Activated T-helper 17 cell treated with anti-CD3 and anti-CD28 coated beads, Interleukin-2, amount 50 U/mL, for 72 hours (primary cell): Measurements from ENCODE around the gene BCO2. TPM values are rescaled to one million over a fixed set of nuclear protein-coding genes. Genes with fewer than 3 reads are reported as not detected.
A peak's percentile ranks its signal among the peaks of the same experiment; 100 is the strongest.

Source experiments
- ATAC-seq: fragments of 150-1000 bp; cut with Tn5 transposase; replicated peaks from 2 replicates; pipeline ENCODE4 v1.10.0; 2021; ENCODE audit warnings: mild to moderate bottlenecking, moderate library complexity
- H3K27ac Mint-ChIP-seq: one replicate; pipeline ENCODE4 v1.8.0; 2022; ENCODE audit warnings: mixed read lengths
- H3K27me3 Mint-ChIP-seq: one replicate; pipeline ENCODE4 v1.8.0; 2022; ENCODE audit warnings: mixed read lengths
- H3K36me3 Mint-ChIP-seq: one replicate; pipeline ENCODE4 v1.8.0; 2022; ENCODE audit warnings: low read depth, mild to moderate bottlenecking, mixed read lengths
- H3K4me1 Mint-ChIP-seq: one replicate; pipeline ENCODE4 v1.8.0; 2022; ENCODE audit warnings: mixed read lengths
- H3K4me3 Mint-ChIP-seq: one replicate; pipeline ENCODE4 v1.8.0; 2022; ENCODE audit warnings: mild to moderate bottlenecking, mixed read lengths
- H3K9me3 Mint-ChIP-seq: one replicate; pipeline ENCODE4 v1.8.0; 2022; ENCODE audit warnings: mixed read lengths
- total RNA-seq, 2 donors: library from RNA; stranded (reverse); gene quantifications; one replicate each; pipeline ENCODE4 v1.2.3, GENCODE V29; 2022

Gene BCO2, protein sequence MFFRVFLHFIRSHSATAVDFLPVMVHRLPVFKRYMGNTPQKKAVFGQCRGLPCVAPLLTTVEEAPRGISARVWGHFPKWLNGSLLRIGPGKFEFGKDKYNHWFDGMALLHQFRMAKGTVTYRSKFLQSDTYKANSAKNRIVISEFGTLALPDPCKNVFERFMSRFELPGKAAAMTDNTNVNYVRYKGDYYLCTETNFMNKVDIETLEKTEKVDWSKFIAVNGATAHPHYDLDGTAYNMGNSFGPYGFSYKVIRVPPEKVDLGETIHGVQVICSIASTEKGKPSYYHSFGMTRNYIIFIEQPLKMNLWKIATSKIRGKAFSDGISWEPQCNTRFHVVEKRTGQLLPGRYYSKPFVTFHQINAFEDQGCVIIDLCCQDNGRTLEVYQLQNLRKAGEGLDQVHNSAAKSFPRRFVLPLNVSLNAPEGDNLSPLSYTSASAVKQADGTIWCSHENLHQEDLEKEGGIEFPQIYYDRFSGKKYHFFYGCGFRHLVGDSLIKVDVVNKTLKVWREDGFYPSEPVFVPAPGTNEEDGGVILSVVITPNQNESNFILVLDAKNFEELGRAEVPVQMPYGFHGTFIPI
- 1 to 10 TPM; 2.4 to 5.0 TPM for total RNA-seq

DNA sequence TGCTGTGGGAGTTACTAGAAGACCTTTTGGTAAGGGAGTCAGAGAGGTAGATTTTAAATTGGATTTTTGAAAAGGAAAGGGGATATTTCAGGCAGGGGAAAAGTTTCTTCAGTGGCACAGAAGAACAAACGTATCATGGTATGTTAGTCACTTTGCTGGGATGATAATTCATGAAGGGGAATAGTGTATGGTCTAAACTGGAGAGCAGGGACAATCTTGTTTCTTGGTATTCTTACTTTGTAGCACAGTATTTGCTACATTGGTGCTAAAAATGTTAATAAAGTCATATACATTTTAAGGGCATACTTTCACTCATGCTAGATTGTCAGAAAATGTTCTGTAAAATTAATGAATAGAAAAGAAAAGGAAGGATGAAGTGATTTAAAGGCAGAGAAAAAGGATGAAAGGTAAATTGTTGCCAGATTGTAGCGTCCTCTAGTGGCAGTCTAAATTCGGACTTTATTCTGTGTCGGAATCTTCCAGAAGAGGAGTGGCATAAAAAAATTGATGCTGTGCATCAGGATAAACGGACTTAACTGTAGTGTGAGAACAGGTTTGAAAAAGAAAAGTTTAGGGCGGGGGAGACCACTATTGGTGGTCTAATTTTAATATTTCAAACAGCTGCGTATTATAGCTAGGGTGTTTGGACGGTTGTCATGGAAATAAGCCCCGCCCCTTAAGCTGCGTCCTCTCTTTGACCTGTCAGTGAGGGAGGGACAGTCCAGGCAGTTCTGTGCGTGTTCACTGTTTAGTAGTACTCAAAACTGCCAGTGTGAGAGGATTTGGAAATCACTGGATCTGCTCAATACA, at the start of gene BCO2:
TSS of gene BCO2 (plus strand) at position 724 of the 810 bp plus-strand sequence. CDS start 90 bp downstream, outside the sequence.
- H3K4me1 Mint-ChIP-seq = peaks cover 7% of the 10 kb centered on the region
- H3K27me3 Mint-ChIP-seq = peaks cover 19% of the 10 kb centered on the region
- H3K9me3 Mint-ChIP-seq = no peaks in the 10 kb centered on the region
- H3K36me3 Mint-ChIP-seq = no peaks in the 10 kb centered on the region
- peak within 1 kb of the TSS; percentile 51 for H3K27ac Mint-ChIP-seq
- peak; percentile 93 for ATAC-seq
- H3K4me3 Mint-ChIP-seq = peak within 1 kb of the TSS; percentile 45

DNA sequence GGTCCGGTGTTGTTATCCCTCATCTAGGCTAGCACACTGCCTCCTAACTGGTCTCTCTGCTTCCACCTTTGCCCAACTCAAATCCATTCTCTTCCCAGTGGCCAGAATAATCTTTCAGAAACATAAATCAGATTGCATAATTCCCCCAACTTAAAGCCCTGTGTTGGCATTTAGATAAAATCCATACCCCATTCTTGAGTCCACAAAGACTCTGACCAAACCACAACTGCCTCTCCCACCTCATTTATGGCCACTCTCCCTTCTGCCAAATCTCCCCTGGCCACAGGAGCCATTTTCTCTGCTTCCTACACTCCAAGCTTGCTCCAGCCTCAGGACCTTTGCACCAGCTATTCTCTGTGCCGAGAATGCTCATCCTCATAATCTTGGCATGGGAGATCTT, 48.3 kb upstream of the BCO2 start:
- Mint-ChIP-seq H3K36me3 (no peaks in the 10 kb centered on the region), H3K4me1 (no peaks in the 10 kb centered on the region), H3K4me3 (no peak overlapping the region), H3K27ac (peak overlapping the region; percentile 0), H3K9me3 (no peaks in the 10 kb centered on the region), H3K27me3 (no peaks in the 10 kb centered on the region)
- no peak for ATAC-seq

DNA sequence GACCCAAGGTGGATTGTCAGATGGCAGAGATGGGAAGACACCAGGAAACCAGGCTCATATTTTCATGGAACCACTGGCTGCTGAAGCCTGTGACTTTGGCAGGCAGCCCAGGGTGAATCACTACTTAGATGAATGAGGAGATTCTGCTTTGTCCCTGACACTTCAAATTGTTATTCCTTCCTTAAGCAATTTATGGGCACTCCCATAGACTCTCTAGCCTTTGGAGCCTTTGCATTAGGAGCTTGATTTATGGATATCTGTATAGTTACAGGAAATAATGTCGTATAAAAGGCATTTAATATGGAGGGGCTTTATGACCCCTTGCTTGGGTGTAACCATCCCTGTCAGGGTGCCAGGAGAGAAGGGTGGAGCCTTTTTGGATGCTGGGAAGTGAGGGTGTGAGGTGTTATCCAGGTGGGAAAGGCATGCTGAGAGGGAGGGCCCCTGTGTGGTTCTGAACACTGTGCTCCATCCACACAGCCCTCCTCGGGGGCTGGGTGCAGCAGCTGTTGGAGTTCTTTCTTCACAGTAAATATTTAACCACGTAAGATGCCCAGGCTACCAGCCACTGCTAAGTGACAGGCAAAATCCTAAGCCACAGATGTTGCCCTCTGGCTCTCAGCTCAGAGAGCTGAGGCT, 46.7 kb upstream of the BCO2 start:
- H3K27ac Mint-ChIP-seq = no peak overlapping the region
- no peaks in the 10 kb centered on the region for H3K27me3 Mint-ChIP-seq
- H3K4me3 Mint-ChIP-seq = no peak overlapping the region
- no peaks in the 10 kb centered on the region for H3K36me3 Mint-ChIP-seq
- ATAC-seq = no peak
- H3K9me3 Mint-ChIP-seq = no peaks in the 10 kb centered on the region
- no peaks in the 10 kb centered on the region for H3K4me1 Mint-ChIP-seq

DNA sequence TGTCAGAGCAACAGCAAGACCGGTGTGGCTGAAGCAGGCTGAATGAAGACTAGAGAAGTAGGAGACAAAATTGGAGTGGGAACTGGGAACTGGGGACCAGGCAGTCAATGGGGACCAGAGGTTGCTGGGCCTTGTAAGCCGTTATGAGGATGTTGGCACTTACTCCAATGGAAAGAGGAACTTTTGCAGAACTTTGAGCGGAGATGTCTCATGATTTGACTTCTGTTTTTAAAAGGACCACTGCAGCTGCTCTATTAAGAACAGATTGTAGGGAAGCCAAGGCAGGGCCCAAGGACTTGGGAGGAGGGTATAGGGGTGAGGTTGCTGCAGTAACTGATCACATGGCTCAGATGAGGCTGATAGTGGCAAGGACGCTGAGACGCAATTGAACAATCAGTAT, 45.7 kb upstream of the BCO2 start:
- Mint-ChIP-seq H3K9me3 (no peaks in the 10 kb centered on the region), H3K27me3 (no peaks in the 10 kb centered on the region)

DNA sequence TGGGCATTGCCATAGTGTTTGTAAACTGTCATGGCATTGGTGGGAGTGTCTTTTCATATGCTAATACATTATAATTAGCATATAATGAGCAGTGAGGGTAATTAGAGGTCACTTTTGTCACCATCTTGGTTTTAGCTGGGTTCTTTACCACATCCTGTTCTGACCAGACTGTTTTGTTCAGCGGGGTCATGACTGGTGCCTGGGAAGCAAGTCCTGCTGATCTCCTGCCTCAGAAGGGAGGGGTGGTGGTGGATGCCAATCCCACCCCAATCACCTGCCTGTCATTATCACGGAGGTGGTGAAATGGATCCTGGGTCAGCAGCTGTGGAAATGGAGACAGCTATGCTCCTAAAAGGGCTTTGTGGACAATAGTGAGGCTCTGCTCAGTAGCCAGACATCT, 42.6 kb upstream of the BCO2 start:
- no peak for ATAC-seq
- H3K4me3 Mint-ChIP-seq = no peak overlapping the region

More for the DNA sequence above, 45.7 kb upstream of the BCO2 start:
- H3K4me1 Mint-ChIP-seq = no peaks in the 10 kb centered on the region
- no peak for ATAC-seq
- no peak overlapping the region for H3K27ac Mint-ChIP-seq
- H3K36me3 Mint-ChIP-seq = no peaks in the 10 kb centered on the region
- no peak overlapping the region for H3K4me3 Mint-ChIP-seq

DNA sequence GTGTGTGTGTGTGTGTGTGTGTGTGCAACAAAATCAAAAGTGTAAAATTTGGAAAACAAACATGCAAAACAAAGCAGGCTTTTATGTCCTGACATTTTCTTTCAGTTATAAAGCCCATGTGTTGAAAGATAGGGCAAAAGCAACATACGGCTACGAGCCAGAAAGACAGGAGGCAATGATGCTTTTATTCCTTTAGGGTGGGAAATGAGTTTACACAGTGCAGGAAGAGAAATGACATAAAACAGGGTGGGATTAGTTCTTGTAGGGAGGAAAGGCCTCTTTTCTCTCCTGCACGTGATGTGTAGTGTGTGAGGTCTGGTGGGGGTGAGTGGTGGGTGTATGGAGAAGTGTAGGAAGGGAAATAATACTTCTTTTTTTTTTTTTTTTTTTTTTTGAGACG, 40.8 kb upstream of the BCO2 start:
- Mint-ChIP-seq H3K4me1 (no peaks in the 10 kb centered on the region), H3K36me3 (no peaks in the 10 kb centered on the region), H3K27ac (no peak overlapping the region), H3K27me3 (no peaks in the 10 kb centered on the region), H3K9me3 (no peaks in the 10 kb centered on the region), H3K4me3 (no peak overlapping the region)
- ATAC-seq = no peak

More for the DNA sequence above, 42.6 kb upstream of the BCO2 start:
- Mint-ChIP-seq H3K36me3 (no peaks in the 10 kb centered on the region), H3K27me3 (no peaks in the 10 kb centered on the region), H3K27ac (no peak overlapping the region), H3K4me1 (no peaks in the 10 kb centered on the region), H3K9me3 (no peaks in the 10 kb centered on the region)

DNA sequence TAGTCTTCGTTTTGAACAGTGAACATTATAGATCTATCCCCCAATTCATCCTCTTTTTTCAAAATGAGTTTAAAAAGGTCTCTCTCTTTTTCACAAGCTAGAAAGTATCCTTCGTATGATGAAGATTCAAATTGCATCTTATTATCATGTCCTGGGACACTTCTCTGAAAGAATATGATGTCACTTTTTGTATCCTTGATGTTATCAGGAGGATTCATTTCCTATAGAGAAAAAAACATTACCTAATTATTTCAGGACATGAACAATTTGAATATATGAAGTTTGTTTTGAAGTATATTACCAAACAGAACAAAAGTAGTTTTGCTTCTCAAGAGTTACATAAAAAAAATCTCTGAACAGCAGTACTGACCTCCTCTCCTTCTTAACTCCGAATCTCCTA, 31.7 kb upstream of the BCO2 start:
- no peak for ATAC-seq

DNA sequence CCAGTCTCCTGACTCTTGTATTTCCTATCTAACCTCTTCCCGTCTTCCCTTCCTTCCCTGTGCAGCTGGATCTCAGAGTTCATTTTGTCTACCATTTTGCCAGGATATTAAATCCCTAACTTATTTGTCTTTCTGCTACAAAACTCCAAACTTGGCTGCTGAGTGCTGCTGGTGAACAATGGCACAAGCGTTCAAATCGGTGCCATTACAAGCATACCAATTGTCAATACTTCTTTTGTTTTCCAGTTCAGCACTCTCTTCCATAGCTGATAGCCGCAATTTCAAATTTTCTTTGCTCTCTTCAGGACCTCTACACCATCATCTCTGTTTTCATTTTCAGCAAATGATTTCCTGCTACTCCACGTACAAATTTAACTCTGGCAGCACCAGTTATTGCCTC, 24.8 kb upstream of the BCO2 start:
- H3K27me3 Mint-ChIP-seq = no peaks in the 10 kb centered on the region
- no peaks in the 10 kb centered on the region for H3K4me1 Mint-ChIP-seq
- ATAC-seq = no peak
- H3K9me3 Mint-ChIP-seq = no peaks in the 10 kb centered on the region
- no peak overlapping the region for H3K4me3 Mint-ChIP-seq
- H3K27ac Mint-ChIP-seq = no peak overlapping the region
- H3K36me3 Mint-ChIP-seq = no peaks in the 10 kb centered on the region

More for the DNA sequence above, 31.7 kb upstream of the BCO2 start:
- H3K27me3 Mint-ChIP-seq = no peaks in the 10 kb centered on the region
- H3K9me3 Mint-ChIP-seq = peaks cover 7% of the 10 kb centered on the region
- H3K4me1 Mint-ChIP-seq = no peaks in the 10 kb centered on the region
- H3K36me3 Mint-ChIP-seq = no peaks in the 10 kb centered on the region
- H3K4me3 Mint-ChIP-seq = no peak overlapping the region
- no peak overlapping the region for H3K27ac Mint-ChIP-seq

DNA sequence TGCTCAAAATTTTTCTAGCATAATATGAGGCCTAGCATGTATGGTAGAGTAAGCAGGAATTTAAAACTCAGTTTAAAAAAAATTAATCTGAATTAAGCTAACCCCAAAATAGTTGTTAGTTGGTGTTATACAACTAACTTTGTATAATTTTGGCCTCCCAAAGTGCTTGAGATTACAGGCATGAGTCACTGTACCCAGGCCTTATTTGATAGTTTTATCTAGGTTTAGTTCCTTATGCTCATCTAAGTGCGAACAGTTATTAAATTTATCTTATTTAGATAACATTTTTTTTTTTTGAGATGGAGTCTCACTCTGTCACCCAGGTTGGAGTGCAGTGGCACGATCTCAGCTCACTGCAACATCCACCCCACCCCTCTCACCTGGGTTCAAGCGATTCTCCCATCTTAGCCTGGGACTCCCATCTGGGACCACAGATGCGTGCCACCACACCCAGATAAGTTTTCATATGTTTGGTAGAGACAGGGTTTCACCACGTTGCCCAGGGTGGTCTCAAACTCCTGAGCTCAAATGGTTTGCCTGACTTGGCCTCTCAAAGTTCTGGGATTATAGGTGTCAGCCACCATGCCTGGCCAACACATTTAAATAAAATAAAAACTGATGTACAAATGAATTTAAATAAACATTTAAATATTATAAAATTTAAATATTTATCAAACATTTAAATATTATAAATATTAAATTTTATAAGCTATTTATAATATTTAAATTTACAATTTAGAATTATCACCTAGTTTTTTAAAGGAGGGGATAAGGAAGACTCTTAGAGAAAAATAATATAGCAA, 19.0 kb upstream of the BCO2 start:
- no peak overlapping the region for H3K27ac Mint-ChIP-seq
- H3K27me3 Mint-ChIP-seq = no peaks in the 10 kb centered on the region
- no peaks in the 10 kb centered on the region for H3K36me3 Mint-ChIP-seq
- H3K4me1 Mint-ChIP-seq = peaks cover 5% of the 10 kb centered on the region
- no peaks in the 10 kb centered on the region for H3K9me3 Mint-ChIP-seq
- H3K4me3 Mint-ChIP-seq = no peak overlapping the region
- no peak for ATAC-seq

DNA sequence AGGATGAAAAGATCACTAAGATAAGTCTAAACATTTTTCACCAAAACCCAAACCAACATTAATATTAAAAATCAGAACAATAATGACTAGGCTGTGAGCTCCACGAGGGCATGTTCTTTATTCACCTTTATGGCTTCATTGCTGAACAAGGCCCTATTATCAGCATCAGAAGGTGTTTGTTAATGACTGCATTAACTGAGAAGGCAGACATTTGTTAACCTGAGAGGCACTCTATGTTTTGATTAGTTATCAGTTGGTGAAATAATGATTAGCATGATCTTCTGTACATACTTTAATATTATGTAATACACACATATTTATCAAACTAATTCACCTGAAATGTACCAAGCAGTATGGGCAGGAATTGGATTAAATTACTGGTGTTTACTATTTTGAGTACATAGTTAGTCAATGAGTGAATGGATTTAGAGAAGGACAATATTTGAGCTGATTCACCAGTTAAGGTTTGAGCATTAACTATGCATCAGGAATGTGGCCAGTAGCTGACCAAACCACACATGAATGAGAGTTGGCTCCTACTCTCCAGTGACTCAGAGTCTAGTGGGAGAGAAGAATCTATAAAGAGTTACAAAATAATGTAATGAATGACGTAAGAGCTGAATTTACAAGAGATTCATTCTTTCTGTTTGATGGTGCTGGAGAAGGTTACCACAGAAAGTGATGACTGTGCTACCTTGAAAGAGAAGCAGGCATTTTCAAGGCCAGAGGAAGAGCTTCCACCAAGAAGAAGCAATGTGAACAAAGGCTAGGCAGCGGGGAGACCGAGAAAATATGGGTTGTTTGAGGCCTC, 18.2 kb upstream of the BCO2 start:
- H3K9me3 Mint-ChIP-seq = no peaks in the 10 kb centered on the region
- no peak overlapping the region for H3K4me3 Mint-ChIP-seq
- H3K27ac Mint-ChIP-seq = no peak overlapping the region
- H3K36me3 Mint-ChIP-seq = no peaks in the 10 kb centered on the region
- ATAC-seq = peak; percentile 98
- peaks cover 5% of the 10 kb centered on the region for H3K4me1 Mint-ChIP-seq
- H3K27me3 Mint-ChIP-seq = no peaks in the 10 kb centered on the region

DNA sequence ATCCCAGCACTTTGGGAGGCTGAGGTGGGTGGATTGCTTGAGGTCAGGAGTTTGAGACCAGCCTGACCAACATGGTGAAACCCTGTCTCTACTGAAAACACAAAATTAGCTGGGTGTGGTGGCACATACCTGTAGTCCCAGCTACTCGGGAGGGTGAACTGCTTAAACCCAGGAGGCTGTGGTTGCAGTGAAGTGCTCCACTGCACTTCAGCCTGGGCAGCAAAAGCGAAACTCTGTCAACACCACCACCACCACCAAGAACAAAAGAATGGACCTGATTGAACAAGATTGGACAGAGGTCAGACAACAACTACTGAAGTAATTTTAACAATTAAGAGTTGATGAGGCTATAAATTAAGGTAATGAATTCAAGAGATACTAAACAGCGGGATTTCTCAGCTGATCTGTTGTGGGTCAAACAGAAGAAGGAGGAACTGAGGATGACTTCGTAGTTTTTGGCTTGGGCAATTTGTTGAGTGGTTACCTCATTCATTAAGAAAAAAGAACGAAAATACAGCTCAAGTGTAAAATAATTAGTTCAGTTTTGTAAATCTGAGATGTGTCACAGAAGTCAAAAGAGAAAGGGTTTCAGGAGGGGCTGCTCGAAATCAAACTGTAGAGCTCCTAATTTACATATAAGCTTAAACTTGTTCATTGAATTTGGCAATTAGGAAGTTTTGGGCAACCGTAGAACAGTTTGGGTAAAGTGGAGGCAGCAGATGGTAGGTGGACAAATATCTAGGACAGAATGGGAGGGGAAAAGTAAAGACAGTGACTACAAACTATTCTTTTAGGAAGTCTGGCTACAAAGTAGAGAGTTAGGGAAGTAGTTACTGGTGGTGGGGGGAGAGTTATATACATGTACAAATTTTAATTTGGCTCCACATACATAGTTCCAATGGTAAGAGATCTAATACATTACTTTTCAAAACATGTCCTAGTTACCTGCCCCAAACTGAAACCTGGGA, 15.9 kb upstream of the BCO2 start:
- no peak for ATAC-seq

DNA sequence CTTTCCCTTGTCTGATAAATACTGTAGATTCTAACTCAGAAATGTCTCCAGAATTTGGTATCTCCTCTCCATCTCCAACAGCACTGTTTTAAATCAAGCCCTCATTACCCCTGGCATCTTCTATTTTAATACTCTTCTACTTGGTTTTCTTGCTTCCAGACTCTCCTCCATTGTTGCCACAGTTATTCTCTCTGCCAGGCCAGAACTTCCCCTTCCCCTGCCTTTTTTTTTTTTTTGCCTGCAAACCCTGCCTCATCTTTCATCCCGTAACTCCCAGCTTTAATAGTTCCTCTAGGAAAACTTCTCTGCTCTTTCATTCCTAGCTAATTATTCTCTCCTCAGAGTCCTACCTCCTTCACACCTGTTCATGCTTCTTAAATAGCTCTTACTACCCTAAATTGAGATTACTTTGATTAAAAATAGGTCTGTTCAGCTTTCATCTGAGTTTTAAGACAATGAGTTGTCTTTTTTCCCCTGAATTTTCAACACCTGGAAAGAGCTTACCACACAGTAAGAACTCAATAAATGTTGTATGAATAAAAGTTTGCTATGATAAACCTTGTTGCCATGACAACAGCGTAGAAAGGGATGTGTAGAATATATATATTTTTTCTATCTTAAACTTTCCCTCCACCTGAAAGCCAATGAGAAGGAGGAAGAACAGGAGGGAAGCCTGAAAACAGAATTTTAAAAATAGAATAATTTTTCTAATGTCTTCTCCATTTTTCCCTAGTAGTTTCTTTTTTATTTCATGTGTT, 15.0 kb upstream of the BCO2 start:
- Mint-ChIP-seq H3K27me3 (peaks cover 9% of the 10 kb centered on the region), H3K36me3 (no peaks in the 10 kb centered on the region), H3K9me3 (no peaks in the 10 kb centered on the region), H3K27ac (no peak overlapping the region), H3K4me3 (no peak overlapping the region), H3K4me1 (peaks cover 5% of the 10 kb centered on the region)
- ATAC-seq = no peak

More for the DNA sequence above, 15.9 kb upstream of the BCO2 start:
- Mint-ChIP-seq H3K36me3 (no peaks in the 10 kb centered on the region), H3K27ac (no peak overlapping the region), H3K4me1 (peaks cover 5% of the 10 kb centered on the region), H3K4me3 (no peak overlapping the region), H3K27me3 (peaks cover 5% of the 10 kb centered on the region), H3K9me3 (no peaks in the 10 kb centered on the region)
